Tibial artery (tissue), 4 donors: ENCODE results near the gene SLC20A1.

ENCODE experiments used
- DNase-seq, 2 donors: peaks; one replicate each; pipeline ENCODE4 v3.0.0-alpha.2; 2019
- H3K27ac ChIP-seq, 2 donors: fragments of 200-600 bp; sonication (generic) in 1 of 2; 1 replicate in 1 of 2; 2 replicates in 1 of 2; pipeline ENCODE4 v1.5.1; 2018 to 2019; ENCODE audit warnings: mild to moderate bottlenecking in 1 of 2
- H3K27me3 ChIP-seq, 2 donors: fragments of 200-600 bp; sonication (generic) in 1 of 2; one replicate each; pipeline versions ENCODE4 v1.5.1 to v1.6.0; 2016 to 2019
- H3K36me3 ChIP-seq, 3 donors: fragments of 200-600 bp; sonication (generic) in 2 of 3; one replicate each; pipeline ENCODE4 v1.5.1; 2016 to 2019; ENCODE audit warnings: mild to moderate bottlenecking in 2 of 3
- H3K4me1 ChIP-seq, 4 donors: fragments of 200-600 bp; sonication (generic) in 2 of 4; 1 replicate in 3 of 4; 2 replicates in 1 of 4; pipeline ENCODE4 v1.5.1; 2016 to 2019
- H3K4me3 ChIP-seq, 2 donors: fragments of 200-600 bp; sonication (generic) in 1 of 2; 1 replicate in 1 of 2; 2 replicates in 1 of 2; pipeline ENCODE4 v1.5.1; 2018 to 2019; ENCODE audit warnings: mild to moderate bottlenecking in 2 of 2
- H3K9me3 ChIP-seq, 3 donors: fragments of 200-600 bp; sonication (generic) in 1 of 3; one replicate each; pipeline ENCODE4 v1.5.1; 2016 to 2019
- CTCF ChIP-seq, 2 experiments: fragments of 200-600 bp in 1 of 2; fragments of 450-650 bp in 1 of 2; IDR thresholded peaks; one replicate each; pipeline ENCODE4 v1.5.1; 2017 to 2019; ENCODE audit warnings: antibody characterized with exemption in 2 of 2, mild to moderate bottlenecking in 1 of 2, moderate library complexity in 1 of 2
- intact Hi-C: fragments of 100-400 bp; cut with DNase I; formaldehyde crosslinking; loops from one replicate; pipeline ENCODE4 v1.15.0; 2023; ENCODE audit warnings: low total_unique reads

Gene SLC20A1

GRCh38 chr2:112629224-112629623 is 16.5 kb upstream of the SLC20A1 start:
- DNase-seq = no peak
- H3K27ac ChIP-seq = no peak overlapping the region
- H3K27me3 ChIP-seq = peaks cover 0 to 9% of the 10 kb centered on the region in 2 donors
- H3K4me3 ChIP-seq = no peak overlapping the region
- TF ChIP-seq CTCF (IDR thresholded peaks at IDR 0.05) = no peak
- H3K36me3 ChIP-seq = no peaks in the 10 kb centered on the region
- intact Hi-C loops = loop anchor here (10.0 kb wide), 1 partner anchor 66 kb away; no protein-coding TSS in a partner anchor
- H3K9me3 ChIP-seq = no peaks in the 10 kb centered on the region
- peaks cover 0 to 28% (median 21%) of the 10 kb centered on the region in 4 donors for H3K4me1 ChIP-seq

- Histone ChIP-seq H3K4me1 (peaks cover 0 to 28% (median 21%) of the 10 kb centered on the region in 4 donors), H3K27ac (peak overlapping the region in 1 of 2 donors; percentile 17), H3K4me3 (no peak overlapping the region), H3K27me3 (peaks cover 0 to 9% of the 10 kb centered on the region in 2 donors), H3K36me3 (no peaks in the 10 kb centered on the region), H3K9me3 (no peaks in the 10 kb centered on the region)
- TF ChIP-seq CTCF (IDR thresholded peaks at IDR 0.05) = no peak
- DNase-seq = no peak
- intact Hi-C loops = loop anchor here (10.0 kb wide), 1 partner anchor 65 kb away; no protein-coding TSS in a partner anchor
Observed at GRCh38 chr2:112629823-112630222, 15.9 kb upstream of the SLC20A1 start.

GRCh38 chr2:112630268-112630667 is 15.5 kb upstream of the SLC20A1 start:
- H3K9me3 ChIP-seq = no peaks in the 10 kb centered on the region
- peaks cover 0 to 9% of the 10 kb centered on the region in 2 donors for H3K27me3 ChIP-seq
- intact Hi-C loops = no loop called here
- peaks cover 0 to 28% (median 21%) of the 10 kb centered on the region in 4 donors for H3K4me1 ChIP-seq
- TF ChIP-seq CTCF (IDR thresholded peaks at IDR 0.05) = no peak
- no peaks in the 10 kb centered on the region for H3K36me3 ChIP-seq
- H3K27ac ChIP-seq = no peak overlapping the region
- no peak overlapping the region for H3K4me3 ChIP-seq
- no peak for DNase-seq

- Histone ChIP-seq H3K36me3 (no peaks in the 10 kb centered on the region), H3K4me1 (peaks cover 0 to 8% (median 3%) of the 10 kb centered on the region in 4 donors), H3K27me3 (peaks cover 0 to 9% of the 10 kb centered on the region in 2 donors), H3K4me3 (no peak overlapping the region), H3K27ac (no peak overlapping the region), H3K9me3 (no peaks in the 10 kb centered on the region)
- intact Hi-C loops = no loop called here
- no peak for TF ChIP-seq CTCF (IDR thresholded peaks at IDR 0.05)
- no peak for DNase-seq
Observed at GRCh38 chr2:112633708-112634107, 12.0 kb upstream of the SLC20A1 start.

- Histone ChIP-seq H3K4me3 (no peak overlapping the region), H3K27ac (no peak overlapping the region), H3K4me1 (peaks cover 0 to 8% (median 3%) of the 10 kb centered on the region in 4 donors), H3K36me3 (no peaks in the 10 kb centered on the region), H3K27me3 (peaks cover 0 to 9% of the 10 kb centered on the region in 2 donors), H3K9me3 (no peaks in the 10 kb centered on the region)
- DNase-seq = peak in 1 of 2 donors; percentile 55
- intact Hi-C loops = no loop called here
- no peak for TF ChIP-seq CTCF (IDR thresholded peaks at IDR 0.05)
Observed at GRCh38 chr2:112634153-112634873, 11.4 kb upstream of the SLC20A1 start.
